H7 (cell line): ENCODE results near the gene FZR1. TPM values are rescaled to one million over a fixed set of nuclear protein-coding genes. Genes with fewer than 3 reads are reported as not detected.

ENCODE experiments used
- DNase-seq: peaks from one replicate; pipeline ENCODE4 v3.0.0; 2012
- H3K27me3 ChIP-seq: 2 replicates; pipeline ENCODE4 v1.6.0; 2011; ENCODE audit warnings: mild to moderate bottlenecking, low read length; ENCODE audit not compliant: control insufficient read depth, insufficient read depth
- H3K36me3 ChIP-seq: replicated peaks from 2 replicates; pipeline ENCODE4 v1.5.1; 2011; ENCODE audit warnings: low read length; ENCODE audit not compliant: control insufficient read depth, insufficient read depth
- H3K4me3 ChIP-seq: 2 replicates; pipeline ENCODE4 v1.5.1; 2011; ENCODE audit warnings: low read depth, mild to moderate bottlenecking, control low read depth, low read length, moderate library complexity; ENCODE audit not compliant: insufficient read depth
- total RNA-seq: library from RNA; depleted of rRNA; stranded (reverse); fragments of >200 nt; shearing (Covaris generic); gene quantifications from 2 replicates; pipeline ENCODE4 v1.2.3, GENCODE V29; 2014

Gene FZR1
- total RNA-seq, 1 experiment from 2014 or later = 76.6 TPM

DNA sequence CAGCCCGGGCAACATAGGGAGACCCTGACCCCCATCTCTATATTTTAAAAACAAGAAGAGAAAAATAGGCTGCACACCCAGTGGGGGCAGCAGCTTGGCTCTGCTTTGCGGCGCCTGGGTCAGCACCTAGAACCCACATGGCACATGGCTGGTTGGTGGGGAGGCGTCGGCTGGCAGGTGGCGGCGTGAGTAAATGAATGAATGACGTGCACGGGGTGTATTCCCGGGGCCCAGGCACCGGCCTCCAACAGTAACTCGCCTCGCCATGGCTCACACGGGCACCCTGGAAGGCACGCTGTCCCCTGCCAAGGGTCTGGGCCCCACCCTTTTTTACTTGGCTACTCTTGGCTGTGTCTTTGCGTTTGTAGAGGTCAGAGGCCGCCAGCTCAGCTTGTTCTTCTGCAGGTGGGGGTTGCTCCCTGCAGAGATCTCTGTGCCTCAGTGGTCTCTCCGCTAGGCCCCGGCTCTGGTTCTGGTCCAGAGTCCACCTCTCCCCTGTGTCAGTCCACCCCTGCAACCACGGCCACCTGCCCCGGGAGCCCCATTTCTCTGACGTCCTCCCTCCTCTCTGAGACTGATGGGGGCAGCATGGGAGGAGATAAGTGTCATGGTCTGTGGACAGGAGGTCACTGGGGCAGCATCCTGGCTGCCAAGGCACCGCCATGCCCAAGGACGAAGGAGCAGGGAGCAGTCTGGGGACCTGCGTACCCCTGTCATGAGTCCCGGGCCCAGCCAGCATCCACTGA is 5.6 kb downstream of the FZR1 start:
- DNase-seq = no peak
- H3K36me3 ChIP-seq = peaks cover 3% of the 10 kb centered on the region
- no peaks in the 10 kb centered on the region for H3K27me3 ChIP-seq
- H3K4me3 ChIP-seq = no peak overlapping the region

DNA sequence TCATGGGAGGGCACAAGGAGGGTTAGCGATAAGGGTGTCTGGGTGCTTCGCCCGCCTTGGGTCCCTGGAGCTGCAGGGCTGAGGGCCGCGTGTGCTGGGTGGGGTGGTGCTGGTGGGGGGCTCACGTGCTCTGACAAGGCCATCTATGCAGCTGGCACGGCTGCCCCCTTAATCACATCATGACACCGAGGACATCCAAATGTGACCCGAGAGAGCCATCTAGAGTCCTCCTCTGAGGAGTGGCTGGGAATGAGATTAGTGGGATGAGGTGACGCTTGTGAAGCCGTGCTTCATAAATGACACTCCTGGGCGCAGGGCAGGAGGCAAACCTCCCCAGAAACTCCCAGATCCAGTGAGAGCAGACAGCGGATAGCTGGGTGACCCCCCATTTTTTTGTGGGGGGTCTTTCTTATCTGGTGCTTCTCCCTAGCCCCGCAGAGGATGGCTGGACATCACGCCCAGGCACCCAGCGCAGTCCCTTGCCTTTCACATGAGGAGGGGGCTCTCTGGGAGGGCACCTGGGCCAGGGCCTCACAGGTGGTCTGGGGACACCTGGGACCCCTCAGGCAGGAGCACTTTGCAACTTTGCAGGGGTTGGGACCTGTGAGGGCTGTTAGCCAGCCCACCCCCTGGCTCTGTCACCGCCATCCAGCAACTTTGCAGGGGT is 6.6 kb downstream of the FZR1 start:
- no peak for DNase-seq
- Histone ChIP-seq H3K36me3 (peaks cover 3% of the 10 kb centered on the region), H3K27me3 (no peaks in the 10 kb centered on the region), H3K4me3 (no peak overlapping the region)

DNA sequence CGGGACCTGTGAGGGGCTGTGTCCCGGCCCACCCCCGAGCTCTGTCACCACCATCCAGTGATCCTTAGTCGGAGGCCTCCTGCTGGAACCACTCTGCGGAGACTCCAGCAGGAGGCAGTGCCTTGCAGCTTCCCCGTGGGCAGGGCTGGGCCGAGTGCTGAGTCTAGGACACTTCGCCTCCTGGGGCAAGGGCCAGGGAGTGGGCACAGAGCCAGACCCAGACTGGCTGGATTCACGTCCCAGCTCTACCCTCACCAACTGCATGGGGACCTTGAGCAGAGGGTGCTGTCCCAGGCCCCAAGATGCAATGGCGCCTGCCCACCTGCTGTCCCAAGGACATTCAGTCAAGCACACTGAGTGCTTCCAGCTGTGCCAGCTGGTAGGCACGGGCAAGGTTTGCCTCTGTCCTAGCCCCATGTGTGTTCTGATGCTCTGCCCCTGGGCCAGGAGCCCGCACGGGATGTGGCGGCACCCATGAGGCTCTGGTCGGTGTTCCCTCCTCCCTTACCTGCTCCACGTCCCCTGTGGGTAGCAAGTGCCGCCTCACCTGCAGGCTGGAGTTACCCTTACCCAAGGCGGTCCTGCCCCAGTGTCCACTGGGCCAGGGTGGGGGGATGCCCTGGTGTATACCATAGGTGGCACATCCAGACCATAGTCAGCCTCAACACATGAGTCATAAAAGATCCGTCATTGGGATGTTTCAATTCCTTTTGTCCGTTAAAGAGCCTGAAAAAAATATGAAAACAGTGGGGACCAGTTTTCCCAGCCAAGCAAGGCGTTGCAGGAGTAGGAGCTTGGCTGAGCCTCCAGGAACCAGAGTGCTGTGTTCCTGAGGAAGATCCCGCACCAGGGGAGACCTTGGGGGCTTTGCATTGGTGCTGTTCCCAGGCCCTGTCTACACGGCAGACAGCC is 7.4 kb downstream of the FZR1 start:
- peaks cover 3% of the 10 kb centered on the region for H3K36me3 ChIP-seq
- no peak for DNase-seq
- no peak overlapping the region for H3K4me3 ChIP-seq
- H3K27me3 ChIP-seq = no peaks in the 10 kb centered on the region

DNA sequence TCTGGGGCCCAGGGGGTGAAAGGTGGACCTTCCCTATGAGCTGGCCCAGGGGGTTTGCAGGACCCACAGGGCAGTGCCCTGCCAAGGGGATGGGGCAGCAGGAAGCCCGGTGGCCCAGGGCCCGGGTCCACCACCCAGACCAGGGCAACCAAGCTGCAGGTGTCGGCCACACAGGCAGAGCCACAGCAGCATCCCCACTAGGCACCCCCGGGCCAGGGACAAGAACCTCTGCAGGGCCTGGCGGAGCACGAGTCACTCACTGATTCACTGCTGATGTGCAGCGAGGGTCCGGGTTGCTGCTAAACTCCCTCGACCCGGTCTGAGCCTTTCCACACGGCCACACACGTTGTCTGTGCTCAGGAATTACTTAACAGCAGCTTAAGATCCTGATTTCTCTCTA is 8.8 kb downstream of the FZR1 start:
- no peaks in the 10 kb centered on the region for H3K27me3 ChIP-seq
- no peak for DNase-seq
- H3K4me3 ChIP-seq = no peak overlapping the region
- H3K36me3 ChIP-seq = no peaks in the 10 kb centered on the region; the same call in none of the 2 replicates

DNA sequence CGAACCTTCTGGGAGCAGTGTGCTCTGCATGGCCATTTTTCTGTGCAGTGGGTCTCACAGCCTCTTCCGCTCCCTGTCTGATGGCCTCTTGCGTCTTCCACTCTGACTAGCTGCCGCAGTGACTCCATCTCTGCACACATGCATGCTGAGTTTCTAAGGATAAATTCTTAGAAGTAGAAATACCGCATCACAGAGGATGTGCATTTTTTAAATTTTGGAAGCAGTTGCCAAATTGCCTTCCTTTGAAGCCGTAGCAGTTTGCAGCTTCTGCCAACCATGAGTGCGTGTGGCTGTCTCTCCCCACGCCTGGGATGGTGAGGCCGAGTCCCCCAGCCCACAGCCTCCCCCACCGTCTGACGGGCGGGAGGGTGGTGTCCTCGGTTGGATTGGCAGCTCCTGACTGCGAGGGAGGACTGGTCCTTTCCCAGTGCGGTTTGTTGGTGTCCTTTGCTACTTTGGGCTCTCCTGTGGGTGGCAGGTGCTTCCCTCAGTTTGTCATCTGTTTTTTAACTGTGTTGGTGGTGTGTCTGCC is 9.8 kb downstream of the FZR1 start:
- no peaks in the 10 kb centered on the region for H3K27me3 ChIP-seq
- H3K36me3 ChIP-seq = no peaks in the 10 kb centered on the region; the same call in none of the 2 replicates
- H3K4me3 ChIP-seq = no peak overlapping the region
- DNase-seq = no peak

DNA sequence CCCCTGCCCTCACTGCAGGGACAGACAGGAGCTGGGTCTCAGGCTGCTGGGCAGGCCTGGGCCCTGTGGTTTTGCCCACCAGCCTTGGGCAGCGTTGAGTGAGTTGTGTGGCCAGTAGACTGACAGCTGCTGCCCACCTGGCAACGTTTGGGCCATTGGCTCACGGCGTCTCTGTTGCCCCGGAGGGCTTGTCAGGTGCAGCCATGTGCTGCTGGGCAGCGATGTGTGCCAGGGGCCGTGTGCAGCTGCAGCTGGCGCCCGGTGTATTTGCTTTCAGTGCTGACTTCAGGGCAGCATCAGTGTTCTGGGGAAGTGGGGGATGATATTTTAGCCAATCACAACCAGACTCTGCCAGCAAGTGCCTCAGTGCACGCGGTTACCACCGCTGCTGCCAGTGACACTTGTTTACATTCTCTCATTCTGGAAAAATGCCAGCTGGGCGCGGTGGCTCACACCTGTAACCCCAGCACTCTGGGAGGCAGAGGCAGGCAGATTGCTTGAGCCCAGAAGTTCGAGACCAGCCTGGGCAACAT is 10.6 kb downstream of the FZR1 start:
- Histone ChIP-seq H3K36me3 (no peaks in the 10 kb centered on the region; the same call in none of the 2 replicates), H3K27me3 (no peaks in the 10 kb centered on the region), H3K4me3 (no peak overlapping the region)
- DNase-seq = no peak

DNA sequence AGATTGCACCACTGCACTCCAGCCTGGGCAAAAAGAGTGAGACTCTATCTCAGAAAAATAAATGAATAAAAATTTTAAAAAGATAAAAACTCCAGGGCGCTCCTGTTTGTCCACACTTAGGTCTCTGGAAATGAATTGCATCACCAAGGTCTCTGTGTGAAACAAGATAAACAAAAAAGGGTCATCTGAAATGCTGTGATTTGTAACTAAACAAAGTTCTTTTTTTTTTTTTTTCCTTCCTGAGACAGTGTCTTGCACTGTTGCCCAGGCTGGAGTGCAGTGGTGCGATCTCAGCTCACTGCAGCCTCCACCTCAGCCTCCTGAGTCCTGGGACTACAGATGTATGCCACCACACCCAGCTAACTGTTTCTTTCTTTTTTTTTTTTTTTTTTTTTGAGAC is 11.5 kb downstream of the FZR1 start:
- Histone ChIP-seq H3K4me3 (no peak overlapping the region), H3K36me3 (no peaks in the 10 kb centered on the region; the same call in none of the 2 replicates), H3K27me3 (no peaks in the 10 kb centered on the region)
- no peak for DNase-seq

DNA sequence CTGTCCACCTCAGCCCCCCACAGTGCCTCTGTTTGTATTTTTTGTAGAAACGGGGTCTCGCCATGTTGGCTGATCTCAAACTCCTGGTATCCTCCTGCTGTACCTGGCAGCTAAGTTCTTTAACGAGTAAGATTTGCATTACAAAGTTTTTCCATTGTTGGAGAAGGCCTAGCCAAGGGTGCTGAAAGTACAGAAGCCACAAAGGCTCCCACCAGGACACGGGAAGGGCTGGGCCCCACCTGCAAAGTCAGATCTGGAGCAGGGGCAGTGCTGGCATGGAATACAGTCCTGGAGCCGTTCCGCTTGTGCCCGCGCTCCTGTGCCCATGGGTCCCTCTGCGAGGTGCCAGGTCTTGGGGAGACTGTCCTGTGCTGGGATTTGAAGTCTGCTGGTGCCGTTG is 12.1 kb downstream of the FZR1 start:
- H3K4me3 ChIP-seq = no peak overlapping the region
- DNase-seq = peak; percentile 87
- H3K27me3 ChIP-seq = no peaks in the 10 kb centered on the region
- H3K36me3 ChIP-seq = no peaks in the 10 kb centered on the region; the same call in none of the 2 replicates

DNA sequence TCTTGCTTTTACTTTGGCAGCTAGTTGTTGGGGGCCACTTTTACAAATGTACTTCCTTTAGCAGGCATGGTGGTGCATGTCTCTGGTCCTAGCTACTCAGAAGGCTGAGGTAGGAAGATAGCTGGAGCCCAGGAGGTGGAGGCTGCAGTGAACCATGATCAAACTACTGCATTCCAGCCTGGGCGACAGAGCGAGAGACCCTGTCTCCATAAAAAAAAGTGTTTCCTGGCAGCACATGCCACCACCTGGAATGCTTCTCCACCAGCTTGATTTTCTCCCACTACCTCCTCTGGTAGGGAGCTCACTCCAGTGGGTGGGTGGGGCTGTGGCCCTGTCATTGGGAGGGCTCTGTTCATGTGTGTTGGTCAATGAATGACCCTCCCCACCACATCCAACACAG is 12.5 kb downstream of the FZR1 start:
- H3K4me3 ChIP-seq = no peak overlapping the region
- H3K27me3 ChIP-seq = no peaks in the 10 kb centered on the region
- H3K36me3 ChIP-seq = no peaks in the 10 kb centered on the region; the same call in none of the 2 replicates
- DNase-seq = no peak

DNA sequence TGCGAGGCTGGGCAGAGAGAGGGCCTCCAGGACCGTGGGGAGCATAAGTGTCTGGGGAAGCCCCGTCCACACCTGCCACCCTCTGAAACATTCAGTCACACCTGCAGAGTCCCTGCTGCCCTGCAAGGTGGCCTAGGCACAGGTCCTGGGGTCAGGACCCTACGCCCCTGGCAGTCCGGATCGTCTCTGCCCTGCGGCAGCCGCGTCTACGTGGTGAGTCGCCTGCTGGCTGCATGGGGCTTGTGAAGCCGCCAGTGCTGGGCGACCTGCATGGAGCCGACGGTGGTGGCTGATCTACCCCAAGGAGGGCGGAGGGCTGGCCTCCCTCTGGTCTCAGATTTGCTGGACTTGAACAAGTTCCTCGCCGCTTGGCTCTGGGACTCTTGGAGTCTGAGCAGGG is 13.0 kb downstream of the FZR1 start:
- no peaks in the 10 kb centered on the region for H3K27me3 ChIP-seq
- DNase-seq = peak; percentile 80
- H3K4me3 ChIP-seq = no peak overlapping the region
- no peaks in the 10 kb centered on the region; the same call in none of the 2 replicates for H3K36me3 ChIP-seq

DNA sequence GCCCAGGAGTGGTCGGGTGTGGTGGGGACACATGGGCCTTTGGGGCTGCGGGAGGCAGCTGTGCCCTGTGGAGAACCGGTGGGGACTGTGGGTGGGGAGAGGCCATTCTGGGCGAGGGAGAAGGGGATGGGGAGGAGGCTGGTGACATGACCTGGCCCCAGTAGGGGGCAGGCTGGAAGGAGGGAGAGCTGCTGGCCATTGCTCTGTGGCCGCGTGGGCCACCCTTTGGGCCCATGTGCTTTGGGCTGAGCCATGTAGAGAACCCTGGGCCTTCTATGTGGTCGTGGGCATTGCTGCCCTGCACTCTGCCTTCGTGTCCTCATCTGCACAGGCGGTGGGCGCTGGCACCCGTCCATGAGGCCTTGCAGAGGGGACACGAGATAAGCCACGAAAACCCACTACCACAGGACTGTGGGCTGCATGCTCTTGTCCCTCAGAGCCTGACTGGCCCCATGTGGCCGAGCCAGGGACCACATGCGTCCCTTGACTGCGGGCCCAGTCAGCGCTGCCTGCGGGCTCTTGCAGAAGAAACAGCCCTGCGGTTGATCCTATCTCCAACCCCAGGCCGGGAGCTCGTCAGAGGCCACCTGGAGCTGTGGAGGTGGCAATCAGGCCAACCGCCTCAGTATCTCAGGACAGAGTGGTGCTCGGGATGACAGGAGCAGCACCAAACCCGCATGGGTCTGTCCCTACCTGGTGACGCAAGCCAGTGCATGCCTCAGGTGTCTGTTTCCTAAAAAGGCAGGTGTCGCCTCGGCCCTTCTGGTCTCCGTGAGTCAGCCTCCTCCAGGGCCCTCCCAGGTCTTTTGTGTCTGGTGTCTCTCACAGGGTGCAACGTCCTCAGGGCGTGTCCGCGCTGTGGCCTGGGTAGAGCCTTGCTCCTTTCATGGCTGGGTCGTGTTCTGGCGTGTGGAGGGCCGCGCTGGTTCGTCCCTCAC is 14.3 kb downstream of the FZR1 start:
- Histone ChIP-seq H3K27me3 (no peaks in the 10 kb centered on the region), H3K4me3 (no peak overlapping the region), H3K36me3 (no peaks in the 10 kb centered on the region; the same call in none of the 2 replicates)
- DNase-seq = peak; percentile 84

DNA sequence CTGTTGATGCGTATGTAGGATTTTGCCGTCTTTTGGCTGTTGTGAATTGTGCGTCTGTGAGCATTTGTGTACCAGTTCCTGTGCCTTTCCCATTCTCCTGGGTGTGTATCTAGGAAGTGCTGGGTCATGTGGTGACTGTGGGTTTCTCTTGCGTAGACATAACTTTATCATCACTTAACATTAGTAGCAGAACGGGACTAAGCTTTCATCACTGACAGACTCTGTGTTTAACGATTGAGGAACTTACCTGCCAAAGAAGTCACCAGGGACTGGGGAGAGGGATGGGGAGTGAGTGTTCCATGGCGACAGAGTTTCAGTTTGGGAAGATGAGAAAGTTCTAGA is 15.0 kb downstream of the FZR1 start:
- Histone ChIP-seq H3K27me3 (no peaks in the 10 kb centered on the region), H3K4me3 (no peak overlapping the region), H3K36me3 (no peaks in the 10 kb centered on the region; the same call in none of the 2 replicates)
- DNase-seq = no peak
